GM18498 (cell line): ENCODE data around the gene CTXN3.
A peak's percentile ranks its signal among the peaks of the same experiment; 100 is the strongest.

Source experiments
- ATAC-seq: cut with Tn5 transposase; IDR thresholded peaks from one replicate; pipeline ENCODE4 v1.9.1; 2021; ENCODE audit warnings: mild to moderate bottlenecking, moderate library complexity; ENCODE audit not compliant: unreplicated experiment

Gene CTXN3

DNA sequence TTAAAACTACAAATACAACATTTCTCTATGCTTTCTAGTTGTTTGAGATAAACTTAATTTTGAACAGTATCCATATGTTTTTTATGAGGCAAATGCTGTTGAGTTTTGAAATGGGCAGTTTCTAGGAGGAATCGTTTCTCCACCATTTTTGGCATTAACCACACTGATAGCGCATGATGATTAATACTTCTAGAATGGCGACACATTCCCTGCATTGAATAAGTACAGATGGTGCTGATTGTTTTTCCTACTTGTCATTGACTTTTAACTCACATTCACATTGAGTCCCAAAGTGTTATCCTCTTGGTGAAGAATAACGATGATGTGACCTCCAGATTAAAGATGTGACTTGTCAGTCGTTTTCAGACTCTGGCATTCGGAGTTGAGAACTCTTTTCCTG, 47.8 kb downstream of the CTXN3 start:
- no peak for ATAC-seq

DNA sequence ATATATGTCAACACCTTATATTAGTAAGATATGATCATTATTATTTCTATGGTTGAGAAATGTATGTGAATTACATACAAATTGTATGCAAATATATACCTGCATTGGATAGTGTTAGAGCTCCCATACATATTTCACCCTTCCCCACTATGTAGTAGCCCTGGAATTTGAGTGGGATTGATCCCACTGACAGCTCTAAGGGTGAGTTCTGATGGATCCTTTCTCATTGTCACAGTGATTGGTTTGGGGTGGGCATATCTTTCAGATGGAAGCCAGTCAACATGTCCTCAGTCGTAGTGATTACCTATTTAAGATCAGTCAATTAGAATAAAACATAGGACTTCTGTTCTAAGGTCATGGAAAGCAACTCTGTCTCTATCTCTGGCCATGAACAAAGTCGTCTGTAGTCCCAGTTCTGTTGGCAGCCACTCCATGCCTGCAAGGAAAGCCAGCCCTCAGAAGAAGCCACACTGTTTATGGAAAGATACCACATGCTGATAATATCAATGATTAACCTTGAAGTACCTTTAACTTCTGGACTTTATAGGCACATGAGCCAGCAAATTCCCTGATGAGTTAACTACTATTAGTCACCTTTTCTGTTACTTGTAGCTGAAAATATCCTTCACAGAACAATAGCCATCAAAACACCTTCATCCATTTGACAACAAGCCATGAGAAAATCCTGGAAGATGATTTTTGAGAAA, 49.2 kb downstream of the CTXN3 start:
- no peak for ATAC-seq

DNA sequence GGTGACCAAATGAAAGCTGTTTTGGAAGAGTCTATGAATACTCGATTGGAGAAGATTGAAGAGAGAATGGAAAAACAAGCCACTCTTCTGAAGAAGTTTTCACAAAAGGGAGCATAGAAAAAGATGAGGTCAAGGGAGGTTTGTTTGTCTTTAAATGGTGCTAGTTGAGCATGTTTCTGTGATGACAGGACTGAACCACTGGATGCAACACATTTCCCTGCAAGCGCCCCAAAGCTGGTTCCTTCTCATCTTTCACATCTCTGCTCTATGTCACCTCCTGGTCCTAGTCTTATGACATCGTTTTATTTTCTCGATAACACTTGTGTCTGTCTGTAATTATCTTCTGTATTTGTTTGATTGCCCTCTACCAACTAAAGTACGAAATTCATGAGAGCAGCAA, 50.5 kb downstream of the CTXN3 start:
- no peak for ATAC-seq

DNA sequence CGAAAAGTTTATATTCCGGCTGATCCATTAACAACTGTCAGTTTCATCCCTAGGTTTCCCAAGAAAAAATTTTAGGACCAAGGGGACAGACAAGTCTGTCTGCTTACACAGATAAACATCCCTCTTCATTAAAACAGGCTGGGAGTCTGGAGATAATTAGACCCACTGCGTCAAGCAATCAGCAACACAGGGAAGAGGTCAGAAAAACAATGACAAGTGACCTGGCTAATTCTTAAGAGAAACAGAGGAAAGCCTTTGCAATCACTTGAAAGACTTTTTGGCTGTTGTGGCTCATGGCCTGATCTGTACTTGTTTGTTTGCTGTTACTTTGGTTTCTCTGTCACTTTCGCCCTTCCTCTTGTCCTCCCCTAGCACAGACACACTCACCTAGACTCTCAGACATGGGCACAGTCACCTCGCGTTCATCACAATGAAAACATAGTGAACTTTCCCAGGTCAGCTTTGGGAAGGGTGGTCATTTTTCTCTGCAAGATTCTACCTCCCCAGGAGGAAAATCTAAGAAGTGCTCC, 51.4 kb downstream of the CTXN3 start:
- peak; percentile 71 for ATAC-seq

DNA sequence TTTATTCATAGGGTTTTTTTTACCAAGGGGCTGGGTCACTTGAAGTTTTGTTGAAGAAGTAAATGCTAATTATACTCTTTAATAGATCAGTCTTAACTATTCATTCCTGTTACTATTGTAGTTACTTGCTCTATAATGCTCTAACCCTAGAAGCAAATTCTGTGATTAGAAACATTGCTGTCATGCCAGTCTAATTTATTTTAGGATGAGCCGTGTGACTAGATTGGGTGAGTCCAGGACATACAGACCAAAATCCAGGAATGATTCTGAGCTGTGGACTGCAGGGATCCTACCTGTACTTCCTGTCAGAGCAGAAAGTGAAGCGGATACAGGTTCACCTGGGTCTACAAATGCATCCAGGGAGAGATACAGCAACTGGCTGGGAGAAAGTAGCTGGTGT, 53.6 kb downstream of the CTXN3 start:
- no peak for ATAC-seq

DNA sequence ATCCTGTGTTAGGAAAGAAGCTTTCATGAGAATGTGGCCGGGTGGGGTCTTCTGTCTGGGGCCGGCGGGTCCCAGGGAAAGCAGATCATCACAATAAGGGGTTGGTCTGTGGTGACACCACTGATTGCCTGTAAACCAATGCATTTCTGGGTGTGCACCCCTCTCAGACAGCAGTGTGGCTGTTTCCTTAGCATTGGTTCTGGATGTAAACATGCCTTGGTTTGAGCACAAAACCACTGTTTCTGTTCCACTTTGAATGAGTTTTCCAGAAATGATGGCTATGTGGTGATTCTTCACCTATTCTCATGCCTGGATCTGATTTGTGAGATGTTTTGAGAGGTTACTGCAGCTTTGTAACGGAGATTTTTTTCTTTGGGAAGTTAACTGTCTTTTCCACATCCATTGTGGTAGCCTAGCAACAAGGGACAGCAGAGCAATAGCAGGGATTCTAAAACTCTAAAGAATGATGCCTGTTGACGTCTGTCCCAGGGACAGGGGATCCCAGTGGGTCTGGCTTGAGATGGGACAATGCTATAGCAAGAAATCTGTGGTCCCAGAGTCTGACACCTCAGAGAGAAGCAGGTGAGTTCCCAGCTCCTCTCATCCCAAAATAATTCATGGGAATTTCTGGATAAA, 54.2 kb downstream of the CTXN3 start, which contains the start of gene CCDC192:
CCDC192 (plus strand) TSS at position 466 of the 636 bp plus-strand sequence; CDS start at position 521, 55 bp downstream.
- ATAC-seq: no peak

DNA sequence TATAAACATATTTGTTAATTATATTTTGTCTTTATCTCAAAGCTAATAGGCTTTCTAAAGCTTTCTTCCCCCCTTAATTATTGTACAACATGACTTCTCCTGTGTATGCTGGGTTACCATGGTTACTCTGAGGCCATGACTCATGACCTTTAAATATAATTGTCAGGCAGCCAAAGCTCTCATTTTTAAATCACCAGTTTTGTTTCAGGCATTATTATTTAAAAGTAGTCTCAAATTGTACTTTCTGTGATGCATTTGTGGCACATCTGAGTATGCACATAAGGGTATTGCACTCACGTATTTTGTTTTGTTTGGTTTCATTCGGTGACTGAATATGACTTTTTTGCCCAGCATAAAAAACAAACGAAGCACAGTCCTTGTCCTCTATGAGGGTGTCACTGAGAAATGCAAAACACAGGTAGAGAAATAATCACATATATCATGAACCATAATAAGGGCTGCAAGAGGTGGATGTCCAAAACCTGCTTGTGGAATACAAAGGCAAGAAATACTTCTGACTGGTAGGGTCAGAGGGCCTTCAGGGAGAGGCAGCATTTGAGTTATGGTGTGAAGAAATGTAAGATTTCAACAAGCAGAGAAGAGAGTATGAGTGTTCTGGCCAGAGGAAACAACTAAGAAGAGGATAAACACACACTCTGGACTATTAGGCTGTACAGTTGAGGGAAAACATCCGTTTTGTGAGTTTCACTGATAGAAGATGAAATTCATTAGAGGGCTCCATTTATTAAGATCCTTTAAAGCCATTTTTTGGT, 56.4 kb downstream of the CTXN3 start:
- ATAC-seq: no peak

DNA sequence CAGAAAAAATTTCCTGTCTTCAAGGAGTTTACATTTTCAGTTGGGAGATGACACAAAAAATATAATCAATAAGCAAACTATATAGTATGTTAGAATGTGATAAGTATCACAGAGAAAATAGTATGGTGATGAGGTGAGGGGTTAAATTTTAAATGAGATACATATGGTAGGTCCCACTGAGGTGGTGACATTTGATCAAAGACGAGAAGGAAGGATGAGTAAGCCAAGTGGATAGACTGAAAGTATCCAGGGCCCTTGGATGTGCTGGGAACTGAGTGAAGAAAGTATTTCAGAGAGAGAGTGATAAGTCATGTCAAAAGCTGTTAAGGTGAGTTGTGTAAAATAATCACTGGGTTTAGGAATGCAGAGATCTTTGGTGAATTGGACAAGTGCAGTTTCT, 57.8 kb downstream of the CTXN3 start:
- no peak for ATAC-seq

DNA sequence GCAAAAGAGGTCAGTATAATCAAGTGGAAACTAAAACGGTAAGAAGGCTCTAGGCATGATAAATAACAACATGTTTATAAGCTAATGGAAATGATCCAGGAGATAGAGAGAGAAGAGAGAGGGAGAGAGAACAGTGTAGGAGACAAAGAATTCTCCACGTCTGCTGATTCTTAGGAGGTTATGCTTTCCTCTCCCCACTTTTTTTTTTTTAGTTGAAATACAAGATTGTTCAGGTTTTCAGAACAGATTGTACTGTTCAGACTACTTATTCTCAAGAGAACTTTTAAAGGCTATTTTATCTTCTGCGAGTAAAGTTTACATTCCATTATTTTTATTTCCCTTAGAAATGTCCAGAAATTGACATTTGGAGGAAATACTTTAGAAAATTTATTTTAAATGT, 58.3 kb downstream of the CTXN3 start:
- ATAC-seq: no peak
